Ecto neural progenitor cell (in vitro differentiated cells): ENCODE results near the gene CALD1.

Source experiments
- DNase-seq: peaks from one replicate; pipeline ENCODE4 v3.0.0-alpha.2; 2018; ENCODE audit warnings: low spot score

Gene CALD1

GRCh38 chr7:134894928-134895327, 115.5 kb downstream of the CALD1 start:
- DNase-seq: no peak

GRCh38 chr7:134896073-134896472, 116.6 kb downstream of the CALD1 start:
- no peak for DNase-seq

DNA sequence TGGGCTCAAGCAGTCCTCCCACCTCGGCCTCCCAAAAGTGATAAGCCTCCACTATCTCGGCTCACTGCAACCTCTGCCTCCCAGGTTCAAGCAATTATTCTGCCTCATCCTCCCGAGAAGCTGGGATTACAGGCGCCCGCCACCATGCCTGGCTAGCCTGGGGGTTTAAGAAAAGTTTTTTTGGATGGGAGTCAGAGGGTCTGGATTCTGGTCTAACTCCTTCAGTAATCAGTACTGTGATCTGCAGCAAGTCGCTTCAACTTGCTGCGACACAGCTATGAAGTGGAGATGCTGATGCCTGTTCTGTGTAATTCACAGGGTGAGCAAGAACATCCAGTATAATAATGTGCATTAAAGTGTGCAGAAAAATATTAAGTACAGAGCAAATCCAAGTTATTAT, 118.5 kb downstream of the CALD1 start:
- no peak for DNase-seq

GRCh38 chr7:134899729-134900128, 120.3 kb downstream of the CALD1 start:
- no peak for DNase-seq

DNA sequence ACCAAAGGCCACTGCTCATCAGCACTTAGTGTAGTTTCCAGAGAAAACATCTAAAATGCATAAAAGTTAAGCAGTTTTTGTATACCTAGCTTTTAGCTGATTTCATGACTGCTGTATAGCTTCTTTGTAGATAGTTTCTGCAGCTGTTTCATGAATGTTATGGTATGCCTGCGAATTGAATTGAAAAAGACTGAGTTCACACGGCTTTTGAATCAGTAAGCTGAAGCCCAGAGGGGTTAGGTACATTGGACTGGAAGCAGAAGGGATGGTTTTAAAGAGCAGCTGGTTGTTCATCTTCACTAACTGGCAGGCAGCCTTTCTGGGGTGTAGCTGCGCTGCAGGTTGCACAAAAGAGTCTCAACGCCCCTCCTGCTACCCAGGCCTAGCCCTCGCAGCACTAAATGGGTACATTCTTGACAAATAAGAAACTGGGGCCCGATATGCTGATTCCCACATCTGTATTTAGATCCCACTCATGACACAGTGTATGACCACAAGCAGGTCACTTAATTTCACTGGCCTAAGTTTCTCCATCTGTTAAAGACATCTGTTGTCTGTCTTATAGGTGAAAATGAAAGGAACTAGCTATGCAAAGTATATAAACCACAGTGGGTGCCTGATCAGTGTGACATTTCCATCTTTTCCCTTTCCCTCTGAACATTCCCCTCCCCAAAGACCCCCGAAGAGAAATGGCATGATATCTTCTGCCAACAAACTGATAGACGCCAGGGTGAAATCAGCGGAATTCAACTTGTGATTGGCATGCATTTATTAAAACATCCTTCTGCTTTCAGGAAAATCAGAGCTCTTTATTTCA, 120.9 kb downstream of the CALD1 start:
- no peak for DNase-seq

GRCh38 chr7:134901389-134902020, 122.1 kb downstream of the CALD1 start:
- DNase-seq: no peak

GRCh38 chr7:134902058-134902457, 122.6 kb downstream of the CALD1 start:
- DNase-seq: no peak

GRCh38 chr7:134903073-134903790, 123.8 kb downstream of the CALD1 start:
- no peak for DNase-seq

GRCh38 chr7:134905375-134905774, 125.9 kb downstream of the CALD1 start:
- DNase-seq: no peak

DNA sequence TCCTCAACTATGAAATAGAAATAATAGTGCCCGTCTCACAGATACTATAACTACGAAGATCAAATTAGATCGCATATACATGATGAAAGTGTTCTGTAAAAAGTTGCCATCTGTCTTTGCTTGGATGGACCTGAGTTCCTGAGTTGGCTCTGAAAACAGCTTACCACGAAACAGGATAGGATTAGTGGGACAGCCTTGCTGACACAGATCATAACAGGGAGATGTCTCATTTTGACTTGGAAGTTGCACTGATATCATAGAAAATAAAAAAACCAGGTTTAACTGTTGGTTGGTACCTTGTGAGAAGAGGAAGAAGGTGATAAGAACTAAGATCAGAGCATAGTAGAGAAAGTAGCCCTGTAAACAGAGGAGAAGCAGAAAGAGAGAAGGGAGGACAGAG, 127.6 kb downstream of the CALD1 start:
- no peak for DNase-seq

- no peak for DNase-seq
Observed at GRCh38 chr7:134907639-134908038, 128.2 kb downstream of the CALD1 start.

DNA sequence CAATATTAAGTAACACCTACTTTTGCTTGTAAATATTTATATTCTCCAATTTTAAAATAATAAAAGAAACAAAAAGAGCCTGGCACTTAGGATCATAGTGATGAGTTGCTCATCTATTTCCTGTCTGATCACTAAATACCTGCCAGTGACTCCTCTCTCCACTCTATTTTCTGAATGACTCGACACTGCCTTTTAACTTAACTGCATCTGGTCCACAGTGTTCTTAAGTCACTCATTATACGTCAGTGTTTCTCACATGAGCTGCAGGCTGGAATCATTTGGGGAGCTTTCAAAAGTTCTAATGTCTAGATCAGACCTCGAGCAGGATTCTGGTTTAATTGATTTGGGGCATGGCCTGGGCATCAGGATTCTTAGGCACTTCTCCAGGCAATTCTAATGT, 128.9 kb downstream of the CALD1 start:
- no peak for DNase-seq

GRCh38 chr7:134910214-134910890, 130.9 kb downstream of the CALD1 start:
- DNase-seq: no peak

GRCh38 chr7:134910968-134911367, 131.5 kb downstream of the CALD1 start:
- no peak for DNase-seq

DNA sequence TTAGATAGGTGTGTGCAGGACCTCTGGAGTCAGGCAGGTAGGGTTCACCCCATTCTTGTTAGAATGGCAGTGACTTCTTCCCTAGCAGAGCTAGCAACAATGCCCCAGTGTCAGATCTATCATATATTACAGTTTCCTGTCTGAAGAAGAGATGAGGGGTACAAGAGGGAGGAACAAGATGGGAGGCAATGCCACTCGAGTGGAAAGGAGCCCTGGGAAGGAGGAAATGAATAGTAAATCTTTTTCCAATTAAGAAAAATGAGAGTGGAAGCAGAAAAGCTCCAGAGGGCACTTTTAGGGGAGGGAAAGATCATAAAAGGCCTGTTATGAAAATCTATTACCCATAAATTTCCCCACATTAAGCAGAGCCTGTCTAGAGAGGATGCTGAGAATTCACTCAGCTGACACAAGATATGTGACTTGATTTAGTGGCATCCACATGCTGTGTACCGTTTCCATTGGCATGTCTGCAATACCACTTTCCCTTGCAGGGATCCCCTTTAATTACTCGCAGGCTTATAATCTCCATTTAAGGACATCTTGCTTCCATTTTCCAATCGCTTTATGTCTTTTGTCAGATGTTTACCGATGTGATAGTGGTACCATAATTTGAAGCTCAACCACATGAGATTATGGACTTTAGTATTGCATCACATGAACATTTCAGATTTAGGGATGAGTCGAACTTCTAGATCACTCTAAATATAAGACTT, 136.9 kb downstream of the CALD1 start:
- DNase-seq: no peak

GRCh38 chr7:134919240-134919641, 139.8 kb downstream of the CALD1 start:
- no peak for DNase-seq

DNA sequence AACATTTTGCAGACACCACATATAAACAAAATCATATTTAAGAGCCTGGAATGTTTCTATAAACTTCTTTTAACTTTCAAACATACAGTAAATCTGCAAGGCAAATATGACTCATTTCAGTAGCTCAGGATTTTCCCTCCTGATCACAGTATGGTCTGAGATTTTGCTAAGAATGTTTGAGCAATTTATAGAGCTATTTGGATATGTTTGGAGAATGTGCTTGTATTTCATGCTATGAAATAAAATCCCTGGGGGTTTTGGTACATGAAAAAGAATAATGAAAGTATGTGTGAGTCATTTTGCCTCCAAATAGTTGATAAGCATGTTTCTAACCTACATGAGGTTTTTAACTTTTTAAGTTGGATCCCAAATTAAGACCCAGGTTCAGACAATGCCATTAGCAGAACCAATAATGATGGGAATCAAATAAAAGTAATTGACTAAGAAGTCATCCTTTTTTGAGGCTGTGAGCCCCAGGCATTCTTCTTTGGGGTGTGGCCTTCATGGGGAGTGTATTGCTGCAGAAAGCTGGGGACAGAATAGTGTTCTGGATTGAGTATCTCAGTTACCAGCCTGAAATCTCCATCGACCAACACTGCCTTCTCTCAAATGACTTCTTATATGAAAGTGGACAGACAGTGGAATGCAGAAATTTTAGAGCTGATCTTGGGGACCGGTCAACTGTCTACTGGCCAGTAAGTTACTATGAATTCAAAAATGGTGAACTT, 140.8 kb downstream of the CALD1 start:
- no peak for DNase-seq

DNA sequence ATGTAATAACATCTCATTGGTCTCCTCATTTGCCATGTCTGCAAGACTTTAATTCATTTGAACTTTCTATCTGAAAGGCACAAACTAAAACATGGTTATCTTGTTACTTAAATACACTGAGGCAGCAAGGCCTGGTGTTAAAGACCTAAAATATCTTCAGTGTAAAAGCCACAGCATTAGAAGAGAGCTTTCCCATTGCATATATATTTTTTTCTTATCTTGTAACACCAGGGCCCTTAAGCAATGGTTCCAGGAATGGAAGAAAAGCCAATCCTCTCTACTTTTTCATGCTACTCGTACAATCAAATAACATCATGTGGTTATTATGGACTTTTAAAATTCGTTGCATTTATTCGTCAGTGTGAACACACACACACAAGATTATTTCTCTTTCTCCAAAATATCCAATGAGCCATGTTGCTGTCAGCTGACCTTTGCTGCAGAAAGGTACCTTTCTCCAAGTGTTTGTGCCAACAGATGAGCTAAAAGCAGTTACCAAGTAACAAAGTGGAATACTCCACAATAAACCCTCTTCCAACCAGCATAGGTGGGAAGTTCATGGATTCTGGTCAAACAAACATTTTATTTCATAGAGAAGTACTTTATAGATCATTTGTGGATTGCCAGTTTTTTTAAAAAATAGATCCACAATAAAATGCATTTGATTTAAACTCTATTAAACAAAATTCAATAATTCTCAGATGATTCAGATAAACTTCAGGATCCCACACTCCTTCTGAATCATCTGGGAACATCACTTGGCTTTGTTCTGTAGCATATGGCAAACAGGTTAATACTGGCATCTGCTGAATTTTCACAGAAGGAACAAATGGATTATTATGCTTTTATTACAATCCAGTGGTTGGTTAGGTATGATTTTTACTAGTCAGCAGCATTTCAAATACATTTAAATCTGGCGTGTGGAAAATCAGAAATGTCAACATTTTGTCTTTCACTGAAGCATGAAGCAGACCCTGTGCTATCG, 143.6 kb downstream of the CALD1 start:
- DNase-seq: no peak

GRCh38 chr7:134925766-134926165, 146.3 kb downstream of the CALD1 start:
- no peak for DNase-seq

DNA sequence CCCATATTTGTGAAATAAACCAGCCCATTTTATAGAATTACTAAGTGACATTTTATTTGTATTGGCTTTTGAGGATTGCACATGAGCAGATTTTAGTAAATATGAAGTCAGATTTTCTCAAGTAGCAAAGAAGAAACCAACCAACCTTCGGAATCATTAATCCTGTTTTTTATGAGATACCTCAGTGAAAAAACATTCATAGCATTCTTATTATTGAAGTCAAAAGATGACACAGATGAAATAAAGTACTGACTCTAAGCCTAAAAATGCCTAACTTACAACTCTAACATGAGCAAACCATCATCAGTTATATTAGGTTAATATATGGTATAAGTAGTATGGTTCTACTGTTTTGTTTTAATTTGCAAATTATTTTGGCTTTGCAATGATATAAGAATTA, 147.0 kb downstream of the CALD1 start:
- DNase-seq: no peak
